HG02571 (cell line): Measurements from ENCODE around the gene DGAT2.

ENCODE experiments used
- ATAC-seq: cut with Tn5 transposase; IDR thresholded peaks from one replicate; pipeline ENCODE4 v1.9.1; 2021; ENCODE audit warnings: mild to moderate bottlenecking, moderate library complexity; ENCODE audit not compliant: unreplicated experiment

Gene DGAT2

DNA sequence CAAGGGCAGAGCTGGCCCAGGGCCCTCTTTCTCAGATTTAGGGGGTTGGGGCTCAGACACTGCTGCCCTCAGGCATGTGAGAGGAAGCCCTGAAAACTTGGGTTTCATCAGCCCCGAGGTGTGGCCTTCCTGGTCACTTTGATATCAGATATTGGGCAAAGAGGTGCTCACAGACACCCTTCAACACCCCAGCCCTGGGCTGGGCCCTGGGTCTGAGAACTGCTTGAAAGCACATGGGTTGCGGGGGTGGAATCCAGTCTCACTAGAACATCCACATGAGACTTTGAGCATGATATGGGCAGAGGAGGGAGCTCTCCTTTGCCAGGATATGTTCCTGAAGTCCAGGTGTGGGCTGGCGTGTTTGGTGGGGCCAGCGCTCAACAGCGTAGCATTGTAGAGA, 10.4 kb downstream of the DGAT2 start:
- no peak for ATAC-seq

DNA sequence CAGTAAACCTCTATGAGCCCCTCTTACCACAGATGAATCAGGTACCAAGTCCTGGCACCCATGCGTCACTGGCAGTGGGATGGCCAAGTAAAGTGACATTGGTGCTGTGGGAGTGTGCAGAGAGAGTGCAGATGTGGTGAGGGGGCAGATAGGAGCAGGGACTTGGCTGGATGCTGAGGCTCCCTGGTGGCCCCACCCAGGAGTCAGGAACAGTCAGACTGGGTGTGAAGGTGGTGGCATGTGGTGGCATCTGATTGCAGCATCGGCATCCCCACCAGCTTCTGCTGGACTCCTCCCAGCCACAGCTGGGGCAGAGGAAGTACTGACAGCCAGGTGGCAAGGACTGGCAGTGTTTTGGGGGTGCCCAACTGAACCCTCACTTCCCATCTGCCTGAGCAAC, 11.4 kb downstream of the DGAT2 start:
- ATAC-seq = no peak

DNA sequence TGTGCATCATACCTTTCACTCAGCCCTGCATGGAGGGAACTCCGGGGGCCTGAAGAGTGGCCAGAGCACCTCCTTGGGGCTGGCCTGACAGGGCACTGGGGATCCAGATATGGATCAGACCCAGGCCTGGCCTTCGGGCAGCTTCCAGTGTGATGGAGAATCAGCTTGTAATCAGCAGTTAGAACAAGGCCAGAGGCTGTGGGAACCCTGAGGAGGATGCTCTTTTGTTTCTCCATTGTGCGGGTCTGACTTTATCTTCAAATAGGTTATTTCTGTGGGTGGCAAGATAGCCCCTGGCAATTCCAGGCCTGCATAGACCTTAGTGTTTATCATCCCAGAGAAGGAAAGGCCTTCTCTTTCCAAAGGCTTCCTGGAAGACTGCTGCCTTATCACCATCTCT, 12.3 kb downstream of the DGAT2 start:
- ATAC-seq = no peak

DNA sequence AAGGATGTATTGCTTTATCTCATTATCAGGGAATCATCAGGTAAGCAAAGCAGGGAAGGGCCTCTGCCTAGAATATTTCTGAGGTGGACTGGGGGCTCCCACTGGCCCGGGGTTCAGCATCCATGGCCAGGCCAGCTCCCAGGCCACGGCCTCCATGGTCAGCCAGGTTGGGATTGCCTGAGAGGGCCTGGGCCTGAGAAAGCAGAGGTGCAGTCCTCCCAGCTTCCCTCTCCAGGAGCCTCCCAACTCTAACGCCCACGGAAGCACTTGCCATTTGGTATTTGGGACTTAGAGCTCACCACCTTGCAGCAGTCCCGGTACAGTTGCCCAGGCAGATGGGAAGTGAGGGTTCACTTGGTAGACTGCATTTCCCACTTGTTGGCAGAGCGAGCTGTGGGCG, 12.7 kb downstream of the DGAT2 start:
- no peak for ATAC-seq

DNA sequence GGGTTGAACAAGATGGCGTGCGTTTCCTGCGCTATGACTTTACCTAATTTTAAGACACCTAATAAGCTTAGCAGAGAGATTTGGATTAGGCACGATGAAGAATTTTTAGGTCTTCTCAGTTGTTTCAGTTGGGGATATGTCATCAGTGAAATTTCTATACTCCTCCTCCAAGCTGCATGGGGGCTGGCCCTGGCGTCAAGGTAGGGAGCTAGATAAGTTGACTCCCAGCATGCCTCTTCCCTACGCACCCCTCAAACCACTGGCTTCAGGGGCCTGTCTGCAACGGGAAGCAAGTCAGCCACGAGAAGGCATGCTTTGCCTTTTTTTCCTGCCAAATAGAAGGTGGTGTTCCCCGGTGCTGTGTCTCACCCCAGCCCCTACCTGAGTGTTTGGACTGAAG, 13.3 kb downstream of the DGAT2 start:
- ATAC-seq = no peak

DNA sequence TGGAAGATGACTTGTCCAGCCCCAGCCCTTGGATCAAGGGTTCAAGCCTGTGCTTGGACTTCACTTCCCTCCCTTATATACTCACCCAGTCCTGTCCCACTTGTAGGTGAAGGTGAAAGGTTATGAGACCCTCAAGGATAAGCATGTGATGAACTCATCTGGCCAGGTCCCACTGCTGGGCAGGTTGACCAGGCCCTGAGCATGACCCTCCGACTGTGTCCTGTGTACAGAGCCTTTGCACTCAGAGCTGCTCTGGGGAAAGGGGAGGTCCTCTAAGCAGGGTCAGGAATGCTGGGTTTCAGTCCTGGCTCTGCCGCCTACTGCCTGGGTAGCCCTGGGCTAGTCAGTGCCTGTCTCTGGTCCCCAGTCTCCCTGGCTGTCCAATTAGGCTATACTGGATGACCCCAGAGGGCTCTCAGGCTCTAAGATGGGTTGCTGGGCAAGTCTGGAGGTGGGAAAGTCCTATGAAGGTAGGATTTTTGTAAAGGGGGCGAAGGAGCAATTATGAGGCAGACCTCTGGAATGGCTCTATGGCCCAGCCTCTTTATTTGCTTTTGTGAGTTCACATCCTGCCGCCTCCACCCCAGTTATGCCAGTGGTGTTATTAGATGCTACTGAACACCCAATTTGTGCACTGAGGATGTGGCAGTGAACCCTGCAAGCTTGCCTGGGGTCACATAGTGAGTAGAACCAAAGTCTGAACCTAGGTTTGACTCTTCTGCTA, 14.1 kb downstream of the DGAT2 start:
- no peak for ATAC-seq

DNA sequence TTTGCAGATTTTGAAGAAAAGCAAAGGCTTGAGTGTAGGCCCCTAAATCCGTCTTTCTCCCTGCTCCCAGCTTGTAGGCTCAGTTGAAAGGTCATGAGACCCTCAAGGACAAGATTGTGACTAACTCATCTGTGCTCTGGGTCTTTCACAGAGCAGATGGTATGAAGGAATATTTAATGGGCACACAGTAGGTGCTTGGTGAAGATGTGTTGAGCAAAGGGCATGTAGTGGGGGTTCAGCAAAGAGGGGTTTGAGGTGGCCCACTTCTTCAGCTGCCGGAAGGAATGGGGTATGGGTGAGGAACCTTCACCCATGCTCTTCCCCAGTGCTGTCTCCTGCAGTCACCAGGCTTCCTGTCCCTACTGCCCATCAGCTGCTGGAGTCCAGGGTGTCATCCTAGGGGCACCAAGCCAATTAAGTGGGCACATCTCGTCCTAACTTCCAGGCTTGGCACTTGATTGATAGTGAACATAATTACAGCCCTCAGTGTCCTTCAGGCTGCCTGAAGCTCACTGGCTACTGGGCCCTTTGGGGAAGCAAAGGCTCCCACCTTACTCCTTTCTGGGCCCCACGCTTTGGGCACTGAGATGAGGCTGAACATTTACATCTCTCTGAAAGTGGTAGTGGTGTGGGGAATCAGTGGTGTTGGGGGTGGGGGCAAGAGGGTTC, 15.0 kb downstream of the DGAT2 start:
- ATAC-seq = no peak

DNA sequence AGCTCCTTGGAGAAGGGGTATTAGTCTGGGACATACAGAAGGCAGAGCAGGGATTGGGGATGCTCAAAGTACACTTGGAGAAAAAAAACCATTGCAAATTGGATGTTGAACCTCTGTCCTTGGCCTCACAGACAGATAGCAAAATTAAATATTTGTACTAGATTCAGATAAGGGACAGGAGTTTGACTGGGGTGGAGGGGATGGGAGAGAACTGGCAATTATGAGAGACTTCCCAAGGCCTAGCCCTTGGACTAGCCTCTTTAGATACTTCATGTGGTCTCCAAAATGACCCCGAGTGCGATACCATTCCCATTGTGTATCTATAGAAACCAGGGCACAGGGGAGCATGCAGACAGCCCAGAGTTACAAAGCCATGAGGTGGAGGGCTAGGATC, 15.5 kb downstream of the DGAT2 start:
- ATAC-seq = no peak

DNA sequence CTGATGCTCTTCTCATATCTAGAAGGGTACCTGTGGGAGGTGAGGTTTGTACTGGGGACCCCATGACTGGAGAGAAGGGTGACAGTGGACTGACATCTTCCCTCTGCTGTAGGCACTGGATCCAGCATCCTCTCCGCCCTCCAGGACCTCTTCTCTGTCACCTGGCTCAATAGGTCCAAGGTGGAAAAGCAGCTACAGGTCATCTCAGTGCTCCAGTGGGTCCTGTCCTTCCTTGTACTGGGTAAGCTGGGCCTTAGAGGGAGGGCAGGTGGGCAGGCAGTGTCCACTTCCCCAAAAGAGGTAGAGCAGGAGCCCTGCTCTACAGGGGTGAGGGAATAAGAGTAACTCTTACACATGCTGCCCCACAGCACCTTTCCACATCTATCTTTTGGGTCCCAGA, 15.9 kb downstream of the DGAT2 start:
- ATAC-seq = no peak

DNA sequence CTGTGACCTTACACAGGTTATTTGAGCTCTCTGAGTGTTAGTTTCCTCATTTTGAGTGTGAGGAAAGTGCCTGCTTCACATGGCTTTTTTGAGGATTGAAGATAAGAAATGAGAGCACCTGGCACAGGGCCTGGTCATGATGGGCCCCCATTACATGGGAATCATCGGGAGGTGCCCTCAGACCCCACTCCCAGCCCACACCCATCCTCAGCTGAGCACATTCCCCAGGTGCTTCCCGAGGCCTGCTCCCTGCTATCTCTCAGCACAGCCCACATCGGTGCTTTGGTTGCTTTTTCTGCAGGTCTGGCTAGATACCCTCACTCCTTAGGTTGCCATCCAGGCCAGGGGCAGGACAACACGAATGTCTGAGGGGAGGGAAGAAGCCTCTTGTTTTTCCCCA, 16.6 kb downstream of the DGAT2 start:
- no peak for ATAC-seq

DNA sequence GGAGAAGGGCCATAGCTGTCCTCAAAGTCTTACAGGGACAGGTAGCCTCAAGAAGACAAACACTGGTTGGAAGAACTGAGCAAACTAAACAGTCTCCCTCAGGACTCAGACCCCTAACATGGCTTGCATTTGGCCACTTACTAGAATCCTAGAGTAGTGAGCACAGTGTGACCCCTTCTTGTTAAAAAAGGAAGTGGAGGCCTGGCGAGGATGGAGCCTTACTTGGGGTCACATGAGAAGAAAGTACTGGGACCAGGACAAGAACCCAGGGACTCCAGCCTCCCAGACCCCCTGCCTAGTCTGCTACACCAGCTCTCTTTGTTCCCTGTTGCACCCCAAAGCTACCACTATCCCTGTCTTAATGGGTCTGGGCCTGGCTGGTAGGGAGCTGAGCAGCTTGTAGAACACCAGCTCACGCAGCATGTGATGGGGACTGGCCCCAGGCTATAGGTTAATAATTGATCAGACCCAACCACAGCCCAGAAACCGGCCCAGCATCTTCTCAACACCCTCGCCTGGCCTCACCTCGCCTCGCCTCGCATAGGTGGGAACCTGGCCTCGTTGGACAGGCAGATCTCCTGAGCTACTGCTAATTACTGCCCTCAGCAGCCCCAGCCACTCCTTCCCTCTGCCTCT, 17.6 kb downstream of the DGAT2 start:
- no peak for ATAC-seq

DNA sequence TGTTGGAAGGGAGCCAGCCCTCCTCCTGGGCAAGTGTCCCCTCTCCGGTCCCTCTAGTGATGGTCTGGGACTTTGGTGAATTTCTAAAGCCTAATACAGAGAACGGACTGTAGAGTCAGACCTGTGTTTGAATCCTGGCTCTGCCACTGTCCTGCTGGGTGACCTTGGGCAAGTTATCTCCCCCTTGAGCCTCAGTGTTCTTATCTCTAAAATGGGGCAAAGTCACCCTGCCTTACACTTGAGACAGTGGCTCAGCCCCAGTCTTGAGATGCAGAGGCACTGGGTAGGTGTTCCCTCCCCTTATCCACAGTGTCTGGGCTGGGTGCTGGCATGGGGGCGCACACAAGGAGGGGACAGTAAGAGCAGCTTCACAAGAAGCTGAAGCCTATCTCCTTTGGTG, 20.9 kb downstream of the DGAT2 start:
- ATAC-seq = no peak

DNA sequence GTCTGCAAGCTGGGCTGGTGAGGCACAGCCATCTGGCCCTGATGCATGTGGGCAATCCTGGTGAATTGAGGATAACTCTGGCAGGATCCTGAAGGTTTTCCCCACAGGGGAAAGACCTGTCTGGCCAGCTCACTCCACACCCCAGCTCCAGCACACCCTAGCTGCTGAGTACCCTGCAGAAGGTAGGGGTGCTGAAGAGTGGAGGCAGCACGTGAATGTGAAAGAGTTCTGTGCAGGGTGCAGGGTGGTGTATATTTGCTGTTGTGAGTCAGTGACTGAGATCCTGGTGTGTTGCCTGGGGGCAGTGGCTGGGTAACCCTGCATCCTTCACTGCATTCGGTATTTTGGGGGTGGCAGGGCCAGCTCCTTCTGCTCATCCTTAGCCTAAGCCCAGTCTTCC, 22.4 kb downstream of the DGAT2 start:
- ATAC-seq = no peak

DNA sequence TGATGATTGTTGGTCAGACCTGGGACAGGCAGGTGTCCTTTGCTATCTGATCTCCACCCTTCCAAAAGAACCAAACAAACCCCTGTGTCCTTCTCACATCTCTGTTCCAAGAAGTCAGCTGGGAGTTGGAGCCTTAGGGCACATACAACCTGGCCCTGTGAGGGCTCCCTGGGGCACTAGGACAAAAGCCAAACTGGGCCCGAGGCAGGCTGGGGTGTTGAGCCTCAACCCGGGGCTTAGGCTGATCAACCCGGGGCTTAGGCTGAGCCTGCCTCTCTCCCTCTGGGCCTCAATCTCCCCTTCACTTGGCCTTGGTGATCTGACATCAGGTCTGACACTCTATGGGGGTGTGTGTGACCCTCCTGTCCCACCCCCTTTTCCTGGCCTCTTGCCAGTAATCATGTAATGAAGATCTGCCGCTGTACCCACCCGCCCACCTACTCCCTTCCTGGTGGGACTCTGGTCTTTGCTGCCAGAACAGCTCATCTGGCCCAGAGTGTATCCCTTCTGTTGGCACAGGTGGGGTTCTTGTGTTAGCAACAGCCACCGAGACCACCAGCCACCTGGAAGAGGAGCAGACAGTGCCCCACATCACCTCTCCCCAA, 23.7 kb downstream of the DGAT2 start:
- ATAC-seq = no peak

DNA sequence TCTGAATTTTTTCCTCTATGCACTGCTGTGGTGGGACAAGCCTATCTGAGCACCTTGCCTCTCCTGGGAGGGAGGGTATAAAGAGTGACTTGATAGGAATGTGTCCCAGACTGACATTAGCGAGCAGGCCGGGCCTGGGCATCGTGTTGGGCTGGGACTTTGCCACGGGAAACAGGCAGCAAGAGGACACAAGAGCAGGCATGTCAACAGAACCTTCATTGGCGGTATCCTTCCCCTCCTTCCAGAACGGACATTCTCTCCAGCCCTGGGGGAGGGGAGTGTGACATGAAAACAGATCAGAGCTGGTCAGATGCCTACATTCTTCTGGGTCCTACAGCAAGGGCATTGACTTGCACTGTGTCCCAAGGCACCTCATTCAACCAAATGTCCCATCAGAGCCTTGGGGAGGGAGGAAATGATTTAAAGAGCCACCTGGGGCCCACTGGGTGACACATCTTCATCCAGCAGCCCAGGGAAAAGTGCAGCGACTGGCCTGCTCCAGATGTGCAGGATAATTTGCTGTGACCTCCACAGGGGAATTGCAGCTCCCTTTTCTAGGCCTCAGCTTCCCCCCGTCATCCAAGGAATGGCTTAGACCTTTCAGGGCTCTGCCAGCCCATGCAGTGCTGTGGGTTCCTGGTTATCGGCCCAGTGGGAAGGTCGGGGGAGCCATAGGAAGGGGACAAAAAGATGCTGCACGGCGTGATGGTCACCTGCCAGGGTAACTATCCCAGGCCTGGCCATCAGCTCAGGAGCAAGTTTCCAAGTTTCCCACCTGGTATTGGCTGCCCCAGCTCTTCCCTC, 24.6 kb downstream of the DGAT2 start:
- no peak for ATAC-seq

DNA sequence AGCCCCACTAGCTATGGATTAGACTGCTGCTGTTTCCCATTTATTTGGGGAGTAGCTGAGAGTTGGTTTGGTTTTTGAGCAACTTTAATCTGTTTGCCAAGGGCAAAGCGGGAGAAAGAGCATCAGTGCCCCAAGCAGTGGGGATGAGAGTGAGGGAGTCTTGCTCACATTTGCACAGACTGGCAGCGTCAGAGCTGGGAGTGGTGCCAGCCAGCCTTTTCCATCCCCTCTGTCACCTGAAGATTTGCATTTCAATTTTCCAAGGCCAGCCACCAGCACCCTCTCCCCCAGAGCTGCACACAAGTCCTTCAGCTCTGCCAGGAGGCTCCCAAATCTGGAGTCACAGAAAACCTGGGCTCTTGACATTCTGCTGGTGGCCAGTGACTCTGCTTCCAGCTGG, 25.4 kb downstream of the DGAT2 start:
- no peak for ATAC-seq

DNA sequence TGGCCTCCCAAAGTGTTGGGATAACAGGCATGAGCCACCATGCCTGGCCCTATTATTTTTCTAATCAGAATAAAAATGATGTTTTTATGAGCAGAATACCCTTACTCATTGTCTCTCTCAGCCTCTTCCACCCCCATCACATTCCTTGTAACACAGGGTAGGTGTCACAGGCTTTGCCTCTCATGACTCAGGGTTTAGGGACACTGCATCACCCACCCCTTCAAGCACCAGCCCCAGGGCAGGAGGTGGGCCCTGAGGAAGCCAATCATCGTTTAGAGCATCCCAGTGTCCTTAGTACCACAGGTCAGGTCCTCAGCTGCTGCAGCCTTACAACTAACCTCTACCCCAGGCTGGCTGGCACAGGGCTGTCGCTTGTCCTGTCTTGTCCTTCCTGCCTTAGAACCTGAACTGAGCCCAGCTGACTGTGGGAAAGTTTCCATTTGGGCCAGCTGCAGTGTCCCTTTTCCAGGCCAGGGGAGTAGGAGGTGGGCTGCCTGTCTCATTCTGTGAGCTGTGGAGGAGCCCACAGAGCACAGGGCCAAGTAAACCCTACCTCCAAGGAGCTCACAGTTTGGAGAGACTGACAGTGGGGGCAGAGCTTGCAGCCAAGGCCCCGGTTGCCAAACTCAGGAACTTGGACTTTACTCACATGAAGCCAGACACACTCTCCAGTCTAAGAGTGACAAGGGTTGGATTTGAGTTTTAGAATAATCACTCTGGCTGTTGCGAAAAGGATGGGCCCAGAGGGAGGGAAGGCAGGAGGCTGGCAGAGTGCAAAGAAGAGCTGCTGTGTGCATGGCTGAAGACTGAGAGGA, 26.9 kb downstream of the DGAT2 start:
- no peak for ATAC-seq

DNA sequence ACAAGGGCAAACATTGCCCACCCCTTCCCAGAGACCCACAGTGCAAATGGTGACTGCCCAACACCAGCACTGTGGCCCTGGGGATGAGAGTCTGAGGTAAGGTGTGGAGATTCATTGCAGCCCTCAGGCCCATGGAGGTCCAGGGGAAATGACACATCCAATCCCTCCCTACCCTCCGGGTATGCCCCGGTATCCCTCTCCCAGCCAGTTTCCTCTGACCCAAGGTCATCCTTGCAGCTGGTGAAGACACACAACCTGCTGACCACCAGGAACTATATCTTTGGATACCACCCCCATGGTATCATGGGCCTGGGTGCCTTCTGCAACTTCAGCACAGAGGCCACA, 27.5 kb downstream of the DGAT2 start:
- ATAC-seq = no peak

DNA sequence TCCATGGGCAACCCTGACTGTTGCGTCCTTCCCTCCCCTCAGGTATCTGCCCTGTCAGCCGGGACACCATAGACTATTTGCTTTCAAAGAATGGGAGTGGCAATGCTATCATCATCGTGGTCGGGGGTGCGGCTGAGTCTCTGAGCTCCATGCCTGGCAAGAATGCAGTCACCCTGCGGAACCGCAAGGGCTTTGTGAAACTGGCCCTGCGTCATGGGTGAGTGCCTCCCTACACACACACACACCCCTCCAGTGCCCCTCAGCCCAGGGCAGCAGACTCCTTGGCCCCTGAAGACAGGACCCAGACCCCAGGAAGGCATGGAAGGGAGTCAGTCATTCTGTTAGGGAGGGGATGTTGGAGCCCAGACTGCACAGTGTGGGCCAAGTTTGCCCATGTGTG, 28.5 kb downstream of the DGAT2 start:
- ATAC-seq = no peak

DNA sequence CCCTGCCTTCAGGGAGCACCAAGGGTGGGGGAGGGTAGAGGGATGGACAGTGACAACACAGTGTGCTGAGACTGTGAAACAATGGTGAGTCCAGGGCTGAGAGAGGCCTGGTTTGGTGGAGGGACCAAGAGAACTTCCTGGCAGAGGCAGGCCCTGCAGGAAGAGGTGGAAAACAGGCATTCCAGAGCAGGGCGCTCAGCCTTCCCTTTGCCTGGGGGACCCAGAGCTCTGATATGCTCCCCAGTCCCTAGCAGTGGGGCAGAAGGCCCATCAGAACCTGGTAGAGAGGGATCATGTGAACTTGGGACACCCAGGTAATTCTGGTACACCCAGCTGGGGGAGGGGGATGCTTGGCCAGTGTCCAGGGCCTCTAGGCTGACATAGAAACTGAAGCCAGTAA, 29.2 kb downstream of the DGAT2 start:
- ATAC-seq = no peak
